CD4-positive, alpha-beta T cell (primary cell): ENCODE data around the gene KATNIP. TPM values are rescaled to one million over a fixed set of nuclear protein-coding genes. Genes with fewer than 3 reads are reported as not detected.

ENCODE experiments used
- ATAC-seq: fragments of 200-7000 bp; cut with Tn5 transposase; one replicate; pipeline ENCODE4 v1.10.0; 2022; ENCODE audit warnings: mild to moderate bottlenecking; ENCODE audit not compliant: poor library complexity
- CTCF ChIA-PET: fragments of 350-600 bp; sonication (Branson Sonifier 250); formaldehyde crosslinking; loops from one replicate; lab custom pipeline; 2021; ENCODE audit warnings: antibody characterized with exemption, inconsistent platforms; lab: Charles Lee
- POLR2A ChIA-PET: fragments of 350-600 bp; sonication (Branson Sonifier 250); formaldehyde crosslinking; loops from one replicate; lab custom pipeline; 2021; ENCODE audit warnings: antibody characterized with exemption, inconsistent platforms; lab: Charles Lee
- DNase-seq, 14 experiments: peaks; one replicate each; pipeline ENCODE4 v3.0.0-alpha.2; 2013 to 2020; ENCODE audit warnings: mixed read lengths in 2 of 14
- H3K27ac ChIP-seq, 2 donors: one replicate each; pipeline versions ENCODE4 v1.5.1 to v1.7.0; 2013; ENCODE audit warnings: low read length in 2 of 2, low read depth in 1 of 2, mild to moderate bottlenecking in 1 of 2
- H3K27me3 ChIP-seq, 2 experiments: 1 replicate in 1 of 2; 2 replicates in 1 of 2; pipeline versions ENCODE4 v1.6.1 to v1.7.0; 2013; ENCODE audit warnings: low read length in 2 of 2, control low read depth in 1 of 2, mild to moderate bottlenecking in 1 of 2, moderate library complexity in 1 of 2; ENCODE audit not compliant: insufficient read depth in 2 of 2, control insufficient read depth in 1 of 2
- H3K36me3 ChIP-seq: one replicate; pipeline ENCODE4 v1.6.1; 2013; ENCODE audit warnings: low read length, control low read depth; ENCODE audit not compliant: insufficient read depth
- H3K4me1 ChIP-seq: one replicate; pipeline ENCODE4 v1.6.1; 2013; ENCODE audit warnings: low read length, control low read depth; ENCODE audit not compliant: insufficient read depth
- H3K4me3 ChIP-seq: one replicate; pipeline ENCODE4 v1.5.1; 2013; ENCODE audit warnings: mild to moderate bottlenecking, low read length, moderate library complexity
- H3K9me3 ChIP-seq, 2 experiments: 1 replicate in 1 of 2; 2 replicates in 1 of 2; pipeline versions ENCODE4 v1.6.1 to v1.7.0; 2013; ENCODE audit warnings: low read length in 2 of 2, mild to moderate bottlenecking in 2 of 2, control low read depth in 1 of 2, moderate library complexity in 1 of 2; ENCODE audit not compliant: control insufficient read depth in 1 of 2, insufficient read depth in 1 of 2
- H3K27ac Mint-ChIP-seq: one replicate; pipeline ENCODE4 v1.8.0; 2020; ENCODE audit warnings: mixed read lengths
- H3K27me3 Mint-ChIP-seq: one replicate; pipeline ENCODE4 v1.8.0; 2021; ENCODE audit warnings: mixed read lengths
- H3K36me3 Mint-ChIP-seq: one replicate; pipeline ENCODE4 v1.8.0; 2021; ENCODE audit warnings: low read depth, mixed read lengths
- H3K4me1 Mint-ChIP-seq: one replicate; pipeline ENCODE4 v1.8.0; 2021; ENCODE audit warnings: low read depth, mixed read lengths
- H3K4me3 Mint-ChIP-seq: one replicate; pipeline ENCODE4 v1.8.0; 2020; ENCODE audit warnings: mild to moderate bottlenecking, mixed read lengths
- H3K9me3 Mint-ChIP-seq: one replicate; pipeline ENCODE4 v1.8.0; 2020; ENCODE audit warnings: mixed read lengths
- CTCF ChIP-seq: fragments of 200-600 bp; IDR thresholded peaks from one replicate; pipeline ENCODE4 v1.8.0; 2022; ENCODE audit warnings: antibody characterized with exemption, mild to moderate bottlenecking
- intact Hi-C, 2 experiments: fragments of 100-400 bp; cut with DNase I in 1 of 2; cut with micrococcal nuclease in 1 of 2; formaldehyde crosslinking; loops; one replicate each; pipeline versions ENCODE4 v1.15.1 to v1.9.0; 2023 to 2025; cut with DNase I, micrococcal nuclease
- total RNA-seq, 174 experiments: library from RNA in 2 of 174; stranded (reverse) in 2 of 174; gene quantifications; one replicate each; pipeline ENCODE4 v1.2.3 and lab custom pipeline; 2021 to 2026

KATNIP gene
- total RNA-seq, 2 experiments from 2014 or later = 18.5 to 20.9 TPM

- H3K4me3 ChIP-seq = no peak overlapping the region
- Mint-ChIP-seq H3K27me3 (no peaks in the 10 kb centered on the region), H3K4me3 (no peak overlapping the region), H3K4me1 (no peaks in the 10 kb centered on the region), H3K27ac (no peak overlapping the region), H3K9me3 (no peaks in the 10 kb centered on the region), H3K36me3 (peaks cover 89% of the 10 kb centered on the region)
- peaks cover 85% of the 10 kb centered on the region for H3K36me3 ChIP-seq
- TF ChIP-seq CTCF = no peak
- DNase-seq = no peak
- no peak overlapping the region for H3K27ac ChIP-seq
- ChIA-PET POLR2A (no interaction called here), CTCF (no interaction called here)
- no peaks in the 10 kb centered on the region for H3K4me1 ChIP-seq
- ATAC-seq = no peak
- H3K27me3 ChIP-seq = no peaks in the 10 kb centered on the region
- intact Hi-C loops = no loop called here
- H3K9me3 ChIP-seq = no peaks in the 10 kb centered on the region
Observed at GRCh38 chr16:27505297-27506236, 44.4 kb upstream of the KATNIP start.

GRCh38 chr16:27506771-27507170 lies 43.2 kb upstream of the KATNIP start:
- no peak for TF ChIP-seq CTCF
- Mint-ChIP-seq H3K36me3 (peaks cover 89% of the 10 kb centered on the region), H3K9me3 (no peaks in the 10 kb centered on the region), H3K4me3 (no peak overlapping the region), H3K4me1 (no peaks in the 10 kb centered on the region), H3K27ac (no peak overlapping the region), H3K27me3 (no peaks in the 10 kb centered on the region)
- ChIA-PET CTCF (no interaction called here), POLR2A (no interaction called here)
- peaks cover 85% of the 10 kb centered on the region for H3K36me3 ChIP-seq
- no peak for ATAC-seq
- H3K27me3 ChIP-seq = no peaks in the 10 kb centered on the region
- H3K4me3 ChIP-seq = no peak overlapping the region
- intact Hi-C loops = no loop called here
- no peaks in the 10 kb centered on the region for H3K4me1 ChIP-seq
- no peaks in the 10 kb centered on the region for H3K9me3 ChIP-seq
- H3K27ac ChIP-seq = no peak overlapping the region
- no peak for DNase-seq

GRCh38 chr16:27508476-27508875 lies 41.5 kb upstream of the KATNIP start:
- Mint-ChIP-seq H3K4me3 (no peak overlapping the region), H3K27me3 (no peaks in the 10 kb centered on the region), H3K4me1 (no peaks in the 10 kb centered on the region), H3K27ac (no peak overlapping the region), H3K36me3 (peaks cover 89% of the 10 kb centered on the region), H3K9me3 (no peaks in the 10 kb centered on the region)
- ATAC-seq (no peak), DNase-seq (no peak)
- TF ChIP-seq CTCF = no peak
- peaks cover 0 to under 1% of the 10 kb centered on the region in 2 experiments for H3K9me3 ChIP-seq
- H3K4me3 ChIP-seq = no peak overlapping the region
- POLR2A ChIA-PET = no interaction called here
- H3K27ac ChIP-seq = no peak overlapping the region
- CTCF ChIA-PET = no interaction called here
- H3K4me1 ChIP-seq = no peaks in the 10 kb centered on the region
- peaks cover 77% of the 10 kb centered on the region for H3K36me3 ChIP-seq
- no peaks in the 10 kb centered on the region for H3K27me3 ChIP-seq
- intact Hi-C loops = no loop called here
